ENCODE data around the gene ACSL1.

DNA sequence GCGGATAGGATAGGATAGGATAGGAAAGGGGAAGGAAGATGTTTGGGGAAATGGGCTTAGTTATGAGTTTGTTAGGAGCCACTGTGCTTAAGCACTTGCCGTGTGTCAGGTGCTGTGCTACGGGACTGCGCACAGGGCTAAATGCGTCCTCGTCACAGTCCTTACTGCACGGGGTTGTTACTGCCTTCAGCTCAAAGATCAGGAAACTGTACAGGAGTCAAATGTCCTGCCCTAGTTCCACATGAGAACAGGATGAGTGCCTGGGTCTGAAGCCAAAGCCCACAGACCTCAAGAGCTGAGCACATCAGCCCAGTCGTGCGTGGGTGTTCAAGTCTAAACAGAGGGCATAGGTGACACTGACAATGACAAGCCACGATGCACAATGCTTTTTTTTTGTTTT, 15.0 kb downstream of the ACSL1 start:
- TF ChIP-seq POLR2AphosphoS5 (IDR thresholded peaks at IDR 0.05; ENCODE audit: insufficient read depth, low read depth, low read length): no peak
- TF ChIP-seq FOS (IDR thresholded peaks at IDR 0.05; ENCODE audit: borderline replicate concordance, insufficient read depth, low read length): no peak
- TF ChIP-seq, protein P1, sequence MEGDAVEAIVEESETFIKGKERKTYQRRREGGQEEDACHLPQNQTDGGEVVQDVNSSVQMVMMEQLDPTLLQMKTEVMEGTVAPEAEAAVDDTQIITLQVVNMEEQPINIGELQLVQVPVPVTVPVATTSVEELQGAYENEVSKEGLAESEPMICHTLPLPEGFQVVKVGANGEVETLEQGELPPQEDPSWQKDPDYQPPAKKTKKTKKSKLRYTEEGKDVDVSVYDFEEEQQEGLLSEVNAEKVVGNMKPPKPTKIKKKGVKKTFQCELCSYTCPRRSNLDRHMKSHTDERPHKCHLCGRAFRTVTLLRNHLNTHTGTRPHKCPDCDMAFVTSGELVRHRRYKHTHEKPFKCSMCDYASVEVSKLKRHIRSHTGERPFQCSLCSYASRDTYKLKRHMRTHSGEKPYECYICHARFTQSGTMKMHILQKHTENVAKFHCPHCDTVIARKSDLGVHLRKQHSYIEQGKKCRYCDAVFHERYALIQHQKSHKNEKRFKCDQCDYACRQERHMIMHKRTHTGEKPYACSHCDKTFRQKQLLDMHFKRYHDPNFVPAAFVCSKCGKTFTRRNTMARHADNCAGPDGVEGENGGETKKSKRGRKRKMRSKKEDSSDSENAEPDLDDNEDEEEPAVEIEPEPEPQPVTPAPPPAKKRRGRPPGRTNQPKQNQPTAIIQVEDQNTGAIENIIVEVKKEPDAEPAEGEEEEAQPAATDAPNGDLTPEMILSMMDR (IDR thresholded peaks at IDR 0.05; ENCODE audit: extremely low read depth in 1 of 2, insufficient read depth in 1 of 2, low read depth in 1 of 2, low read length in 2 of 2): no peak
- TF ChIP-seq GATA2 (IDR thresholded peaks at IDR 0.05; ENCODE audit: insufficient read depth, insufficient read length, low read depth, low read length): no peak
- TF ChIP-seq POLR2A (IDR thresholded peaks at IDR 0.05; ENCODE audit: low read depth, low read length): no peak

Measured in endothelial cell of umbilical vein (primary cell).